SIG-M5 treated with dmso at 0.1 percent for 504 hours (cell line): Measurements from ENCODE around the gene MED13L.

Experiments used
- DNase-seq: peaks from one replicate; lab custom pipeline; 2025; ENCODE audit not compliant: unreplicated experiment; lab: John Stamatoyannopoulos, UW

The MED13L gene

DNA sequence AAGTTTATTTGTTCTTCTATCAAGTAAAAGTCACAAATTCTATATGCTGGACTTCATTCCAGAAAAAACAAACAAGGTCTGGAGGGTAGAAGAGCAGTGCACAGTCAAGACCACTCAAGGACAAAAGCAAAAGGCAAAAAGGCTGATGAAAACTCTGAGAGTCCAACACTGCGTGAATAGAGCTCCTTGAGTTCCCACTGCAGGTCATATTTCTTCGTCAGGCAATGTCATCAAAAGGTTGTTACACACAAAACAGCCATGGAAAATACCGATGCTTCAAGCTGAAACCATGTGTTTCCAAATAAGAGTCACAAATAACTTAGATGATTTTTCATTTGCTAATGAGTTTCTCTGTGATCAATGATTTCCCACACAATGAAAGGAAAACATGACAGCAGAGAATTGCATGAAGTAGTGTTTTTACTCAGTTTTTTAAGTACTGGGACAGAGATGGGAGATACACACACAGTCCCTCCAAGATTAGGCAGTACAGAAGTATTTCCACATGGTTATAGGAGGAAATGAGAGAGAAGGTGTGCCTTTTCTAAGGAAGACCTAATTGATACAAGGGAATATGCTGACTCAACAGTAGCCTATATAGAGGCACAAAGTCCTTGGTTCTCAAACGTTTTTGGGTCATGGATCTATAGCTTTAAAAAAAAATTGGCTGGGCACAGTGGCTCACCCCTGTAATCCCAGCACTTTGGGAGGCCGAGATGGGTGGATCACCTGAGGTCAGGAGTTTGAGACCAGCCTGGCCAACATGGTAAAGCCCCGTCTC is 177.7 kb downstream of the MED13L start:
- DNase-seq: no peak

DNA sequence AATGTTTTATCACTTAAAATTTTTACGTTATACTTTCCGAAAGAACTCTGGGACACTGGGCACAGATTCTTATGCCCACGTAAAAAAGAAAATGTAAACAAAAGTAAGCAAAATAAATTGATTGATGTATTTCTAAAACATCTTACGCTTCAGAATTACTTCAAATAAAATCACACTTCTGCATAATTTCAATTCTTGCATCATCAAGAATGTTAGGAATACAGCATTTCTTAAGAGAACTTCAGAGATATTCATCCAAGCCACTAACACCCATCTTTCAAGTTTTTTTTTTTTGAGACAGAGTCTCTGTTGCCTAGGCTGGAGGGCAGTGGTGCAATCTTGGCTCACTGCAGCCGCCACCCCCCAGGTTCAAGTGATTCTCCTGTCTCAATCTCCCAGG is 180.6 kb downstream of the MED13L start:
- DNase-seq: no peak

DNA sequence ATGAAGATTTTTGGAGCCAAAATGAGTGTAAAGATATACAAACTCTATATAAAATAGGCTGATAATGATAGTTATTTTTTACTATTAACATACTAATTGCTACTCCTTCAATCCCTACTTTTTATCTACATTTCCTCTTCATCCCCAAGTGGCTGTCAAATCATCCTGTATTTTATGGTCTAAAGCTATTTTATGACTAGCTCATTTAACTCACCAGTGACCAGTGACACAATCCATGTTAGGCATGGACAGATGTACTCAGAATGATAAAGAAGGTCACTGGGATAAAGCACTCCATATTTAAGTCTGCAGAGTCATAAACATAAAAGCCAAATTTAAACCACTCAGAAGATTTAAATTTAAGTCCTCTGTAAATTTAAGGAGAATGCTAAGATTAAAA is 183.0 kb downstream of the MED13L start:
- DNase-seq: no peak

DNA sequence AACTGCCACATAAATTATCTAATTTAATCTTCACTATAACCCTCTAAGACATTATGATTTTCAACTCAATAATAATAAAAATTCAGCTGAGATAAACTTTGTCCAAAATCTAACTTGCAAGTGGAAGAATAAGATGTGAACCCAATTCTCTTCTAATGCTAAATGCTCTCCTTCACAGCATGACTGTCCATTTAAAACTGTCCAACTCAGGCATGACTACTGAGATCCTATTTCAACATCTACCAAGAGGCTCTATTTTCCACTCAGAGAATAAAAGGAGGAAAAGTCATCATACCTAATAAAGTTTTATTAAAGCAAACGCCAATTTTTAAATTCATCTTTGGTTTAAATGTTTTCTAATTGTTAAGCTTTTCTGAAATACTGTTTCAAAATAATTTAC is 183.6 kb downstream of the MED13L start:
- no peak for DNase-seq

DNA sequence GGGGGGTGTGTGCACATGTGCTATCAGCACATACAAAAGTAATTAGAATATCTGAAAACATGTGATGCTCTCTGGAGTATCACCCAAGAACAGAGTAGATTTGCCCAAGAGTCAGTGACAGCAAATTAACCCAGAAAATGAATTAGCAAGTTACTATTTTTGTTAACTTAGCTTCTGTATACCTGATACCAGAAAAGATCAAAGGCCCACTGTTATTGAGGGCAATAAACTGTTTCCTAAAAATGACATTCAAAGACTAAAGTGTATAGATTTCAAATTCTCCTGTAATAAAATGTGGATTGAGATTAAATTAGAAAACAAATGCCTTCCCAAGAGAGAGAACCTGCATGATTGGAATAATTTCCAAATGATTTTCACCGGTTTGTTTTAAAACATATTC is 184.7 kb downstream of the MED13L start:
- DNase-seq: no peak

DNA sequence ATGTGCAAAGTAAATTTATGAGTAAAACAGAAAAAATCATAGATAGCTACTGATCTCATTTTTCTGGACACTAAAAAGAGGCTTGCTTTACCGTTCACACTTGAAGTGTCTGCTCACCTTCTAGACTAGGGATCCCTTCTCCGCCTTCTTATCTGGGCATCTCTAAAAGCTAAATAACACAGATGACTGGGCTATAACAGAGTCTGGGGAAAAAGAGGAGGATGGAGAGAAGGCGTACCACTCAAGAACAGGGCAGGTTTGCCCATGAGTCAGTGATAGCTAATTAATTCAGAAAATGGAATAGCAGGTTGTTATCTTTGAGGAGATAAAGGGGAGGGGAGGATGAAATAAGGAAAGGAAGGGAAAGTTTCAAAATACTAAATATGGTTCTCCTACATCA is 185.3 kb downstream of the MED13L start:
- DNase-seq: no peak

DNA sequence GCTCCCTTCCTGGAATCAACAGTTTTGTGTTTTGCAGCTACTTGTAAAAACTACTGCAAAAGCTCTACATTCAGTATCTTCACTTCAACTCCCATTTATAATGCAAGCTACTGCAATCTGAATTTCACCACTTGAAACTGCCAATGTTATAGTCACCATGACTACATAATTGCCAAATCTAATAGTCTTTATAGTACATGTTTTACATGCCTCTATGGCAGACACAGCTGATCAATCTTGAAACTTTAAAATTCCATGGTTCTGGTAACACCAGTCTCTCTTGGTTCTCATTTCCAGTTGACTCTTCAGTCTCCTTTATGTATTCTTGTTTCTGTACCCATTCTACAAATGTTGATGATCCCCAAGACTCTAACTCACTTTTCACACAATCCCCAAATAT is 185.9 kb downstream of the MED13L start:
- DNase-seq: no peak

DNA sequence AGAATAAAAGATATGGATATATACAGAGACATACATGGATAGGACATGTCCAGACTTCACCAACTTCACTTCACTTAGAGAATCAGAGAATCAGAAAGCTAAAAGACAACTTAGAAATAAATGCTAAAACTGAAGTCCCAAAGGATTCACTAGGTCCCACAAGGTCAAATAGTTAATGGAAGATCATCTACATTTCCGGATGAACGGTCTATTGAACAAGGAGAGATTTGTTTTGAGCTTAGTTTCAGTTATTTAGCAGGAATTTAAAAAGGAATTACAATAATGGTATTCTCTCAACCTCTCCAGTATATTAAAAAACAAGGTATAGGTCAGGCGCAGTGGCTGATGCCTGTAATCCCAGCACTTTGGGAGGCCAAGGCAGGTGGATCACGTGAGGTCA is 187.0 kb downstream of the MED13L start:
- DNase-seq: no peak

DNA sequence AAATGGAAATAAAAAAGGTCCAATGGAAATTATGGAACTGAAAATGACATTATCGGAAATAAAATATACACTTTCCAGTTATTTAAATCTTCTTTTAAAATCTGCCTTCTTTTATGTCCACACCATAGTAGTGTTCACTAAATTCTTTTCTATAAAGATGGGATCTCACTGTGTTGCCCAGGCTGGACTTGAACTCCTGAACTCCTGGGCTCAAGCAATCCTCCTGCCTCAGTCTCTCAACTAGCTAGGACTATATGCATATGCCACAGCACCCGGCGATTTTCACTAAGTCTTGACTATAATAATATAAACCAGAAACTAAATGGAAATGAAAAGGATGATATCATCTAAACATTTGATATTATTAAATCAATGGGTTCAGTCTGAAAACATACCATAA is 188.4 kb downstream of the MED13L start:
- no peak for DNase-seq

DNA sequence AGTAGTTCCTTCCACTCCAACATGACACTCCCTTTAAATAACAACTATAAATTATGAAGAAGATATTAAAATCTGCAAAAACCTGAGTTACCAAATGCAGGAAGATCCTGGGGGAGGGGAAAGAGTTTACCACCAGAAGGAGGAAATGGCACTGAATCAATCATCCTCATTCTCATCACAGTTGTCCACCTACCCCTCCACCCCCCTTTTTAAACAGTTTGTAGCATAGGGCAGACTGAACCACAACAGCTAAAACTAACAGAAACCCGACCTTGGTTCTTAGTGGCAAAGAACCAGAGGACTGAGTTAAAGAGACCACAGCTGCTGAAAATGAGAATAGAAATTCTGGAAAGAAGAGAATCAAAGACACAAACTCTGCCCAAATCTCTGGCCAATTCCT is 189.5 kb downstream of the MED13L start:
- no peak for DNase-seq

DNA sequence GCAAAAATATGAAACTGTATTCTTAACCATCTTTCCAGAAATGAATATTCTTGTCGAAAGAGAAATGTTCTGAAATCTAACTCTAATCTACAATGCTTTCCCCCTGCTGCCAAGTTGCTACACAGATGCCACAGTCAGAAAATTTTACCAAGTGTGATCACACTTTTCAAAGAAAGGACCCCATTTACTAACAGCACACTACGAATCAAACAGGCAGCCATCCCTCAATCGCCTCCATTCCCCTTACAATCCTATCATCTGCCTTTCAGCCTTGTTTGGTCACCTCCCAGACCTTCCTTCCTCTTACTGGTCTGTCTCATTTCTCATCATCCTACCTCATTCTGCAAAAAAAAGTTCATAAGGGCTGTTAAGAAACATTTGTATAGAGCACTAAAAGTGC is 190.1 kb downstream of the MED13L start:
- DNase-seq: no peak

DNA sequence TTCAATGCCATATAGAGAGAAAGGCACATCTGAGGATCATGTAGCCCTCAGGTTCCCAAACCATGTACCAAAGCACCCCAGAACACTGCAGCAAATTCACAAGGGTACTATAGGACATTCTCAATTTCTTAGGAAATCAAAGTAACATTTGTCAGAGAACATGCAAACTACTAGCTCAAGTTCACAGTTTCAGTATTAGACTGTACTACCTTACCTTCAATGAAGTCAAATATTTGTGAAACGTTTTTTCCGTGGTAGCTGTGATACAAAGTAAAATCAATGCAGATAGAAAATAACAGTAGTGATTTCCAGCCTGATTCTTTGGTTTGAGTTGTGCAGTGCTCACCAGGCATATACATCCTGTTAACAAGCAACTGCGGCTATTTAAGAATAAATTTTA is 197.1 kb downstream of the MED13L start:
- DNase-seq: no peak

DNA sequence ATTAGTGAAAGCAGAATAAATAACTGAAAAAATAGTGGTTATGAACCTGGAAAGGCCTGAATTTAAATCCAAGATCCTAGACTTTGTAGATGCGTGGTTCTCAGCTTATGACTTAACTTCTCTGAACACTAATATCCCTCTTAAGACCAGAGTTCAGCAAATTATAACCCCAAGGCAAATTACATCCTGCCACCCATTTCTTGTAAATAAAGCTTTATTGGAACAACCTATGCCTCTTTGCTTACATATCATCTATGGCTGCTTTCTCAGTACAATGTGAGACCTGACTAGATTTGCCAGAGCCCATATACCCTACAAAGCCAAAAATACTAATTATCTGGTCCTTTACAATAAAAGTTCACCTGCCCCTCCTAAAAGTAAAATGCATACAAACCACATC is 199.1 kb downstream of the MED13L start:
- no peak for DNase-seq

DNA sequence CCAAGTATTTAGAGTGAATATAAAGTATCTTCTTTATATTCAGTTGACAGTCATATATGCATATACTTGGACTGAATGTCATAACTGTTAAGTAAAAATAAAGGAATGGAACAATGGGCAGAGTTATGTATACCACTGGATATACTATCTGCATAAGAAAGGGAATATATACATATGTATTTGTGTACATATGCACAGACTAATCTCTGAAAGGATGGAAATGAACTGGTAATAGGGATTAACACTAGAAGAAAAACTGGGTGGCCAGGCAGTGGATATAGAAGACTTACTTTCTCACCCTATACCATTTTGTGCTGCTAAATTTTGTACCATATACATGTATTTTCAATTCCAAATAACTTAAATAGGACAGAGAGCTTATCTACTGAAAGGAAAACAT is 200.1 kb downstream of the MED13L start:
- no peak for DNase-seq

DNA sequence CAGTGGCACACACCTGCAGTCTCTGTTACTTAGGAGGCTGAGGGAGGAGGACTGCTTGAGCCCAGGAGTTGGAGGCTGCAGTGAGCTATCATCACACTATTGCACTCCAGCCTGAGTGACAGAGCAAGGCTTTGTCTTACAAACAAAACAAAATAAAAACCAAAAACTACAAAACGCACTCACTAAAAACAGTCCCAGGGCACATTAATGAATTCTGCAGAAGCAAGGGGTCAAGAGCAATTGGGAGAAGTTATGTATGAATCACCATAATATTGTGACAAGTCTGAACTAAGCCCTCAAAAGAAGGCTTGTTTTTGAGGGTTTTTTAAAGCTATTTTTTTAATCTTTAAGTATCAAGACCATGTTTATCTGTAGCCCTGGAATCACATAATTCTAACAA is 201.1 kb downstream of the MED13L start:
- no peak for DNase-seq

DNA sequence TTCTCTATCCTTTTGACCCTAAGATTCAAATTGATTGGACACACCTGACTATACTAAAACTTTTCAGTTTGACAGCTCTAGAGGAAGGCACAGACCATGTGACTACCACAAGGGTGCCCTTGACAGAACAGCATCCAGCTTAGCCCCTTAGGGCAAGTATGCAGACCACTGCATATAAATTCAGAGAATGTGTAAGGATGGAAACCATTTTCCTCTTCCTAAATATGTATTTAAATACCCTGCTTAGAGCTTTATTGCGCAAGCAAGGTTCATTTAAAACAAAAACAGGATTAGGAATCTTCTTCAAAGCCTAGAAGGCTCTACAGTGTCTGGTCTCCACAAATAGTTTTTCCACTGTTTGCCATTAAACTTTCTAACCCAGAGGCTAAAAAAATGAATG is 202.8 kb downstream of the MED13L start:
- no peak for DNase-seq

DNA sequence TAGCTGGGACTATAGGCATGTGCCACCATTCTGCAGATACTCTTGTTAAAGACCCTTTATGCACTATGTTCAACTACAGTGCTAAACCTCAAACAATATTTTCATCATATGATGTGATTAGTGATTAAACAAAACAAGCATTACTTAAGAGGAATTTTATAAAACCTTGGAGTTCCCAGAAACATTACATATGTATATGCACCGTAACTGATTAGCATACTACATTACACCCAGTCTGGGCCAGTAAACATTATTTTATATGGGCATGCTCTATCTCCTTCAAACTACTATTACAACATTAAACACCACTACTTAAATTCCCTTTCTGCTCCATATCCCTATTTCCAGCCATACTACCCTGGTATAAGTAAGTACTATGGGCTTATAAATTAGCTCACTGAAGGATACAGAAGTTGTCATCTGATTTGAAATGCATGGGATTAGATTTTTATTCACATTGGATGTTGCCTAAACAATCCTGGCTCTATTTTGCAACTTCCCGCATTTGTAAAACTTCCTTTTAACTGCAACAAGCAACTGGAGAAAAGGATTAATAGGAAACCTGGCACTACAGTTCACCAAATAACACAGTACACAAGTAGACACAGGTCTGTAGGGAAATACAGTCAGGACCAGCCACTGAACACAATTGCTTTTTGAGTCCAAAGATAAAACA is 205.8 kb downstream of the MED13L start:
- DNase-seq: no peak

DNA sequence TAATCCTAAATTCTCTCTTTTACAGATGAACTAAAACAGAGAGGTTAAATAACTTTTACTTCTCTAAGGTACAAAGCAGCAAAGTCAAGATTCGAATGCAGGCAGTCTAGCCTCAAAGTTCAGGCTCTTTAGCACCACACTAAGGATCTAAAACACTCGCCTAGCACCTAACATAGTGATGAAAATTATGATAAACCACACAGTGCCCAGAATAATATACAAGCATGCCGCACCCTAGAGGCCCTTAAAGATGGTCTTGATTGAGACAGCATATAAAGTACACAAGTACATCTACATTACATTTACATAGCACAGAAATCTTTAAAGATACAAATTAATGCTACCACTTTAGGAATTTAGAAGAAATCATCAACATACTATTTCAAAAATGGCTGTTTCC is 207.0 kb downstream of the MED13L start:
- DNase-seq: no peak

DNA sequence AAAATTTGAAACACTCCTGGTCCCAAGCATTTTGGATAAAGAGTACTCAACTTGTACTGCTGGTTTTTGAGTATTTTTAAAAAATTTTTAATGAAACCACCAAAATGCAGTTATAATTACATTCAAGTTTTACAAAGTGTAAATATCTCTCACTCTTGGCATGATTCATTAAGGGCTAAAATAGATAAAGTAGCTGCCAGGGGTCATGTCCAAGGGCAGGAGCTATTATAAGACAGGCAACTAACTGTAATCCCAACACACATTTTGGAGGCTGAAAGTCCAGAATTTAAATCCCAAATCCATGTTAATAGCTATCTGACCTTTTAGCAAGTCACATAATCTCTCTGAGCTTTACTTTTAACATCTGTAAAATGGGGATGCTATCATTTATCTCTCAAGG is 207.6 kb downstream of the MED13L start:
- no peak for DNase-seq

DNA sequence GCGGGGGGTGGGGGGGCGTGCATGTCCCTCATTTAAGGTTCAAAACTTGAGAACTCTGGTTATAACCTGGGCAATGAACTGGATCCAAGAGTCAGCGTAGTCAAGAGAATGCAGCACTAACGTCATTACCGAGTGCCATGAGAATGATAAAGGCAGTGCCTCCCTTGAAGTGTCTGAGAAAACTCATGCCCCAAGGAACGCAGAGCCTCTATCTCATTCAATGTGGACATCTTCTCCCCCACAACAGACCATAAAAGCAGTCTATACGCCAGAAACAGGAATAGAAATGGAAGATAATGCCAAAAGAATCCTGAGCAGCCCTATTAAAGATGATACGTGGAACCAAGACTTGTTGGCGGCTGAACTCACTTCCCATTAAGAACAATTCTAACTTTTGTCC is 208.6 kb downstream of the MED13L start:
- DNase-seq: no peak

DNA sequence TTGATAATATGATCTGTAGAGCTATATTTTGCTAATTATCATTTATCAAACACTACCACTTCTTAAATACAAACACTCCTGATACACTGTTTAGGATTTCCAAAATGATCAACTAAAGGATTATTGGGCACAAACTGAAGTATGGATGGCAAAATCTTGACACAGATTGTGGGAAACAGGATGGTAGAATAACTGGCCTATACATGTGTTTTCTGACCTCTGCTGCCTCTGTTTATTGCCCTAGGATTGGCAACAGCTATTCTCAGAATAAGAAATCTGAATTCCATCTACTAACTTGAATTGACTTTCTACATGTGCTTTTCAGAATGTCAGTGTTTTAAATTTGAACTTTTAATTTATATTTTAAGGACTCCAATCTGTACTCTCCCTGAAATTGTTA is 209.1 kb downstream of the MED13L start:
- DNase-seq: no peak

DNA sequence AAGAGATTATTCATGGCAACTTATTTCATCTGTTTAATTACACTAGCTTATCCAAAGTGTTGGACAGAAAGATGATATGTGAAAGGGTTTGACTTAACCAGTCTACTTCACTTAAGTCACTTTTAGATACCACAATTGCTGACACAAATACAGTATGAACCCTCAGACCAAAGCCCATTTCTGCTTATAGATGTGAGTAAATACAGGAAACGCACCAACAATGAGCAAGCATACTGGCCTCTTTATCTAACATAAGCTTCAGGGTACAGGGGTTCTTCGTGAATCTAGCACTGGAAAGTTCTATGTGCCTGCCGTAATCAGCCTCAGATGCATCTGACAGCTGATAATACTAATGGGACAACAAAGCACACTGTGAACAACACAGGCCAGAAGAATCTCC is 209.6 kb downstream of the MED13L start:
- no peak for DNase-seq
